OCI-M2 (cell line): ENCODE results near the gene CDH13.

Source experiments
- DNase-seq: peaks from one replicate; lab custom pipeline; 2025; ENCODE audit not compliant: unreplicated experiment; lab: John Stamatoyannopoulos, UW

CDH13 gene

DNA sequence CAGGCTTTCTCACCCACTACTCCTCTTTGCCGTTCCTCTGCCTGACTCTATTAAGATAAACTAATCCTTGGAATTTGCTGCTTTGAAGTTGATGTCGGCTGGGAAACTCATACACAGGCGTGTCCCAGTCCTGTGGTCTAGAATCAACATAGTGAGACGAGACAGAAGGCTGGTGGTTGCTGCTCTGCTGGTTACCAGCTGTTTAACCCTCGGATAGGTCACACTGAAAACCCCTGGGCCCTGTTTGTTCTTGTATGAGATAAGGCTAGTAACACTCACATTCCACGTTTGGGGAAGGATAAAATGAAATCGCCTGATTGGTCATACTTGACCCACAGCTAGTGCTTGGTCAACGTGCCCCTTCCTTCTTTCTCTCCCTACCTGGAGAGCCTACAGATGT, 517.0 kb downstream of the CDH13 start:
- DNase-seq = no peak

DNA sequence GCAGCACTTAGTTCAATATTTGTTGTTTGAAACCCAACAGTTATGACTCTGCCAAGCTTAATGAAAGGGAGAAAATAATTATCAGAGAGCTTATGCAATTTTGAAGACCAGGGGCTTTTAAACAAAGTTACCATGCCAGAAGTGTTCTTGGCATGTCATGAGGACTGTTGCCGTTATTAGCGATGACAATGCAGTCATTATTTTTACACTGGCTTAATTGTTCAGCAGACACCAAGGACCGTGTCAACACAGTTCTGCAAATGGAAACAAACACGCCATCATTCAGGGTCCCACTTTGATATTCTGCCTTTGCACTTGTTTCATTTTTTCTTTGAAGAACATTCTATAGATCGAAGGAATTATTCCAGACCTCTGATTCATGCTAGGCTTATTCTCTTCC, 518.5 kb downstream of the CDH13 start:
- DNase-seq = no peak

DNA sequence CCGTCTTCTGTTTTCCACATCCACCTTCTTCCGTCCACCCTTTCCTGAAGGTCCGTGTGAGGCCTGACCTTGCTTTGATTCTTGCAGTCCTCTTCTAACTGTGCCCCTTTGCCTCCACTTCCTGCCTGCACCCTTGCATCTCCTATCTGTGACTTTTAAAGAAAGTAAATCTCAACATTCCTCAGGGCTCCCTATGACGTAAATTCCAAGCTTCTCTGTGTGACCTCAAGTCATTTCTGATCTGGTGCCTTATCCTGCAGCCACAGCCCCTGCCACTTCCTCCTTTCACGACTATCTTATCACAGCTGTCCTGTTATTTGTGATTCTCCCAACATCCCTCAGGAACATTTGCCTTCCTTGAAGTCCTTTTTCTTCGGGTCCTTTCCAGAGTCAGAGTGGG, 520.5 kb downstream of the CDH13 start:
- no peak for DNase-seq

DNA sequence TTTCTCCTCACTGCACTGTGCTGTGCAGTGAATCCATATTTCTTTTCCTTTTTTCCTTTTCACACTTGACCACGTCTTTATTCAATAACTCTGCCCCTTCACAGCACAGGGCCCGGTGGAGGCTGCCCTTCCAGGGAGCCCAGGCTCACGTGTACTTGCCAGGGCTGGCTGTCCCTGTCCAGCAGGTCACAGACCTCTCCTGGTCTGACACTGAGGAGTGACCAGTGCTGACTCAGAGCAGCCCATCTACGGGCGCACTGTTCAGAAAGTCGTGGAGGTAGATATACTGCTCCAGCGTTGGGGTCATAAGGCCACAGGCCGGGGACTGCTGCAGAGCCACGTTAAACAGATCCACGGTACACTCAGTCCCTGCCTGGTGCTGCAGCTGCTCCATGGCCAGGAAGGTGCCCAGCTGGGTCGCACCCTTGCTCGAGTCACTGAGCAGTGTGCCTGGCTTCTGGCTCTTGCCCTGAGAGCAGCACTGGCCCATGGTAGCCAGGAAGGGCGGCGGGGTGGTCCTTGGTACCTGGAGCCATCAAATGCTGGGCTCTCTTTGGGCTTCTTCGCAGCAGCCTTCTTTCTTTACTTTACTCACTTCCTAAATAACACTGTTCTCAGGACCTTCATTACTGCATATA, 531.7 kb downstream of the CDH13 start:
- DNase-seq = no peak

DNA sequence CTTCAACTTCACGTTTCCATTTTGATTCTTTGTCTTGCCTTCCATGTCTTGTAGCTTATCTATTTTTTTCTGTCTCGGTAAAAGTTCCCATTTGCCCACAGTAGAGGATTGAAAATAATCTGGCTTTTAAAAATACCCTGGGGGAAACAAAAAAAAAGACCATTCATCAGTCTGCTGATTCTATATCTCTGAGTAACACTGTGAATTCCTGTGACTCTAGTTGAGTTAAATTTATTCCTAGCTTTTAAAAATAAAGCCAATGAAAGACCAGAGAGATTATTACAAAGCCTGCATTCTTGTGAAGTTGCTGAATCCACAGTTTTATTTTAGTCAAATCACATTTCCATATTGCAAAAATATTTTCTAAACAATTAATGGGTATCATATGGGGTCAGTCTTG, 532.3 kb downstream of the CDH13 start:
- no peak for DNase-seq

DNA sequence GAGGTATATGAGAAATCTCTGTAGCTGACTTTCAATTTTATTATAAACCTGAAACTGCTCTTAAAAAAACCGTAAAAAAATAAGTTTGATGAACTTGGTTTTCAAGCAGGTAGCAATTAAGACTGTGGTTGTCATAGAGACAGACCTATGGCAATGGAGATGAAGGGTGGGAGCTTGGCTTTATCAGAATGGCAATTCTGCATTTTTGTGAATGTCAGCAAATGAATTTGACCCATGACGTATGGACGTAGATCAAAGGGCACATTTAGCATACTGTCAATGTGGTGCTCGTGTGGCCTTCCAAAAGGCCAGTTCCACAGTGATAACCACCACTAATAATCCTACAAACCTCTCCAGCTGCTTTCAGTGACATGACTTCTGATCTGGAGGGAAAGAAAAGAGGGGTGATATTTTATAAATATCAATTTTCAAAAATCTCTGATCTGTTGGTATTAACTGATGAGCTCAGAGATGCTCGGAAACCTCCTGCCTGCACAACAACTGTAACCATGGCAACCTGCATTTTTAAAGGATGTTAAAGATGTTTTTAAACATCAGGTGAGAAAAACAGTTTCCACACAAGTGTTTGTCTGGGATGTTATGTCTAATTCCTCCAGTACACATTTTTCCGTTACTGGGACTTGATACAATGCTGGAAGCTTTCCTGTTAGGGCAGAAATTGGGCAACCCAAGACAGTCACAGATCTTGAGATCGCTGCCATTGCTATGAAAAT, 533.7 kb downstream of the CDH13 start:
- no peak for DNase-seq

DNA sequence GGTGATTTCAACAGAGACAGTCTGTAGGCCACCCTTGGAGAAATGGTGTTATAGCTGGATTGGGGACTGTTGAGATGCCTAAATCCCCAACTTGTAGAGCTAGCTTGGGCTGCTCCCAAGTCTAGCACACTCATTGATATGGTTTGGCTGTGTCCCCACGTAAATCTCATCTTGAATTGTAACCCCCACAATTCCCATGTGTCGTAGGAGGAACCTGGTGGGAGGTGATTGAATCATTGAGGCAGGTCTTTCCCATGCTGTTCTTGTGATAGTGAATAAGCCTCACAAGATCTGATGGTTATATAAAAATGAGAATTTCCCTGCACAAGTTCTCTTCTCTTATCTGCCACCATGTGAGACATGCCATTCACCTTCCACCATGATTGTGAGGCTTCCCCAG, 536.0 kb downstream of the CDH13 start:
- no peak for DNase-seq

DNA sequence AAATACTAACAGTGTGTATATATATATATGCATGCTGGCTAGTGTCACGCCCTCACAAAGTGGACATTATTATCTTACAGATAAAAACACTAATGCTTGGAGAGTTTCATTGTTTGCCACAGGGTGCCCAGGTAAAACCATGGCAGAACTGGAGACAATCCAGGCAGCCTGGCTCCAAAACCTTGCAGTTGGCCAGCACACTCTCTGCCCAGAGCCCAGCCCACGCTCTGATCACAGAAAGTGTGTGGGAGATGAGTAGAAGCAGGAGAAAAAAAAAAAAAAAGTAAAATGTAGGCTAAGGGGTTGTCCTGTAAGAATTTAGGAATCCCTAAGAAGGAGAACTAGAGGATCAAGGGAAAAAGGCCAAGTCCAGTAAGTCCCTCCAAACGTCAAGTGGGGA, 538.0 kb downstream of the CDH13 start:
- no peak for DNase-seq

DNA sequence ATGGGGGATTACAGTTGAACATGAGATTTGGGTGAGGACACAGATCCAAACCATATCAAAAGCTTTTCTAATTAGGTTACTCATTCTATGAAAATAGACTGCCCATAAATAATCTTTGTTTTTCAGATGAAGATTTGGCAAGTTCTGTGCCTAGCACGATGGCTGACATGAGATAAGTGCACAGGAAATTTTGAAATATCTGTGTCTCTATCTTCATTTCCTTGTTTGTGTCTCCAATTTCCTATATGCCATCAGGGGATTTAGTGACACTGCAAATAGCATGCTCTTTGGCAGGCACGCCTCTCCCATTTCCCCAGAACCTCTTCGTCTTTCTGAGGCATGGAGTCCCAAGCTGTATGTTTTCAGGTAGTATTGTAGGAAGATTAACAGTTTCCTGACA, 544.6 kb downstream of the CDH13 start:
- DNase-seq = no peak

DNA sequence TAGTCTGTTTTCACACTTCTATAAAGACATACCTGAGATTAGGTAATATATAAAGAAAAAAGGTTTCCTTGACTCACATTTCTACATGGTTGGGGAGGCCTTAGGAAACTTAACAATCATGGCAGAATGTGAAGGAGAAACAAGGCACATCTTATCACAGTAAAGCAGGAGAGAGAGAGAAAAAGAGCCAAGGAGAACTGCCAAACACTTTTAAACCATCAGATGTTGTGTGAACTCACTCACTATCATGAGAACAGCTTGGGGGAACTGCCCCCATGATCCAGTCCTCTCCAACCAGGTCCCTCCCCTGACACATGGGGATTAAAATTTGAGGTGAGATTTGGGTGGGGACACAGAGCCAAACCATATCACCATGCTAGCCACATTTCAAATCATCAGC, 547.9 kb downstream of the CDH13 start:
- DNase-seq = no peak

DNA sequence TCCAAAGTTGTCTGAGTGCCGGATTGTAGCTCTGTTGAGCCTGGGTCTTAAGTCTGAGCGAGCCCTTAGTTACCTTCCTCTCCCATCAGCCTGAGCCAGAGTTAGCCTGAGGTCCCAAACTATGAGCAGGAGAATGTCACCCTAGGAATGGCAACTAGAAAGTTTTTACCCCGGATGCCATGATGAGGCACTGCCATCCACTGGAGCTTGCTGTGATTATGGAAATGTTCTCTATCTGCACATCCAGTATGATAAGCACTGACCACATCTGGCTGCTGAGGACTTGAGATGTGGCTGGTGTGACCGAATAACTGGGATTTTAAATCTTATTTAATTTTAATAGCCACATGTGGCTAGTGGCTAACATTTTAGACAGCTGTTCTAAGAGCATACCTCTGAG, 550.0 kb downstream of the CDH13 start:
- no peak for DNase-seq

DNA sequence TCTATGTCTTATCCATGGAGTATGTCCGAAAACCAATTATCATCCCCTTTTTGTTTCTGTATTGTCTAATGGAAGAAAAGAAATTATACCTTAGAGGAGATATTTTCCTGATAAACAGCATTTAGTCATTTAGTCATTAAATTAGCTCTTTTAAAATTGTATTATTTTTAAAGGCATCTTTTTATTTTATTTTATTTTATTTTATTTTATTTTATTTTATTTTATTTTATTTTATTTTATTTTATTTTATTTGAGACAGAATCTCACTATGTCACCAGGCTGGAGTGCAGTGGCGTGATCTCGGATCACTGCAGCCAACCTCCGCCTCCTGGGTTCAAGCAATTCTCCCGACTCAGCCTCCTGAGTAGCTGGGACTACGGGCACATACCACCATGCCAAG, 559.1 kb downstream of the CDH13 start:
- no peak for DNase-seq

DNA sequence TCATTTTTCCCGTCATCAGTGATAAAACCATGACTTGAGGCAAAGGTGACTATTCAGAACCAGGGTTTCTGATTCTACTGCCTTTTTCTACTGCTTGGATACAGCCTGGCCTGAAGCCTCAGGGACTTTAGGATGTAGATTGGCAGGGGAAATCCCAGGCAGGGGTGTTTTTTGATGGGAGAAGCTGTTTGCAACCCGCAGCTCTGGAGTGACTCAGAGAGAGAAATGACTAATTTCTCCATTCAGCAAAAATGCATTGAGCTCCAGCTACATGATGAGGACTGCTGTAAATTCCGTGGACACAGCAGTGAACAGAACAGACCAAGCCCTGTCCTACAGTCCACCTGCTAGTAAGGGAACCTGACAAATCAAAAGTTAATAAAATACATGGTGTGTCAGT, 560.6 kb downstream of the CDH13 start:
- DNase-seq = no peak

DNA sequence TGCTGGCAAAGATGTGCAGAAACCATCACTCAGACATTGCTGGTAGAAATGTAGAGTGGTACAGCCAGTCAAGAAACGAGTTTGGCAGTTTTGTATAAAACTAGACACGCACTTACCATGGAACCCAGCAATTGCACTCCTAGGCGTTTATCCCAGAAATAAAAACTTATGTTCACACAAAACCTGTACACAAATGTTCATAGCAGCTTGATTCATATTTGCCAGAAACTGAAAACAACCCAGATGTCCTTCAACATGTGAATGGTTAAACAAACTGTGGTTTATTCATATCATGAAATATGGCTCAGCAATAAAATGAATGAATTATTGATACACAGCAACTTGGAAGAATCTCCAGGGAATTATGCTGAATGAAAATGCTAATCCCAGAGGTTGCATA, 570.0 kb downstream of the CDH13 start:
- DNase-seq = no peak

DNA sequence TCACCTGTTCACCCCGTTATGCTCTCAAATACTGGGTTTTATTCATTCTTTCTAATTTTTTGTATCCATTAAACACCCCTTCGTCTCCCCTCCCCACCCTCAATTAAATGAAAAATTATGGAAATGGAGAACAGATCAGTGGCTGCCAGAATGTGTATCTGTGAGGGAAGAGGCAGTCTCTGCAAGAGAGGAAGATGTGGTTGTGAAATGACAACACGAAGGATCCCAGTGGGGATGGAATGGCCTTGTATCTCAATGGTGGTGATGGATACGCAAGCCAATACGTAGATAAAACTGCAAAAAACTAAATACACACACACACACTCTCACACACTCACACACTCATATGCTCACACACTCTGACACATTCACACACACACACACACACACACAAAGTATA, 570.7 kb downstream of the CDH13 start:
- DNase-seq = no peak

DNA sequence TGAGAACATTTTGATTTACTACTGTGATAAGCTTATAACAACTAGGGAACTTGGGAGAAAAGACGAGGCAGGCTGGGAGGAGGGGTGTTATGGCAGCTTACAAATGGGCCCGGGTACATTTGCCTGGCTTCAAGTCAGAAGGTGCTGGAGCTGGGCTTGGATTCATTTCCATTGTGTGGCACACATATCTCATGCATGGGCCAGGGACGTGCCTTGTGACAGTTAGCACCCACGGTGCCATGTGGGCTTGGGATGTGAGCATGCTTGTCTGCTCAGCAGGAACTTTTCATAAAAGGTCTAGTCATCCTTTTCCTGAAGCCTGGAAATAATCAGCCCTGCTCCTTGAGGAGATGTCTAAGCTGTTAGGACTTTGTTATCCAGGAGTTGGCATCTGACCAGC, 572.2 kb downstream of the CDH13 start:
- no peak for DNase-seq

DNA sequence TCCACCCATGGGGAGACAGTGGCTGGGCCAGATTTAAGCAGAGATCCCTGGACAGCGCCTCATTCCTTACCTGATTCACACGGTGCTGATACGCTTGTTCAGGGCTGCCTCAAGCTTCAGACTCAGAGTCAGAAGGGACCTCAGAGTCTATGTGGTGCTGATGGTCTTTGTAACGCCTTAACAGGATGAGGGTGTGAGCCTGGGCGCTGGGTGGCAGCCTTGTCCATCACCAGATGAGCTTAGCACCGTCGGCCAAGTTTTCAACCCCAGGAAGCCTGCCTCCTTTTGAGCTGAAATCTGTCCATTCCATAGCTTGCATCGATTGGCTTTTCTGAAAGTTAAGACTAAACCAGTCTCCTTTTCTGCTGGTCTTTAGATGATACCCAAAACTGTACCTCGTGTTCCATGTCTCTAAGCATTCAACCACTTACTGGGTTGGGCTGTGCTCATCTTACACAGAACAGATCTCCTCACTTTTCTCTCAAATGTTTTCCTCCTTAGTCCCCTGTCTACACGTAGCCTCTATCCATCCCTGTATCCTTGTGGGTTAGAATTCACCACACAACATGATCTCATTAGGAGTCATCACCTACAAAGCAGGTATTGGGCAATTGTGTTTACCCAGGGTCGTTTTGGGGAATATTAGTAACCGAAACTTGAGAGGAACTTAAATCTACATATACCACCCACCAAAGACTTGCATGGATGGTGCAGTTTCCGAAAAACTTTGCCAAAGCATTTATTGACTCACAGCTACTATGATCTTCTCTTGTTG, 573.4 kb downstream of the CDH13 start:
- DNase-seq = no peak

DNA sequence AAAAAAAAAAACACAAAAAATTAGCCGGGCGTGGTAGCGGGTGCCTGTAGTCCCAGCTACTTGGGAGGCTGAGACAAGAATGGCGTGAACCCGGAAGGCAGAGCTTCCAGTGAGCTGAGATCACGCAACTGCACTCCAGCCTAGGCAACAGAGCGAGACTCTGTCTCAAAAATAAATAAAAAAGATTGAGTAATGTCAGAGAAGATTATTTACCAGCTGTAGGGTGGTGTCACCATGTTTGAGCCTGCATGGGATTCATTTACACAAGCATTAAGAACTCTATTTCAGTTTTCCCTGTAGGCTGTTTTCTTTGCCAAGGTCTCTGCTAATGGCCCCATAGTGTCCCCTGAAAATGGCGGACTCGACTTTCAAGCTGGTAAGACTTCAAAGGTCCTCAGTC, 575.0 kb downstream of the CDH13 start:
- DNase-seq = no peak

DNA sequence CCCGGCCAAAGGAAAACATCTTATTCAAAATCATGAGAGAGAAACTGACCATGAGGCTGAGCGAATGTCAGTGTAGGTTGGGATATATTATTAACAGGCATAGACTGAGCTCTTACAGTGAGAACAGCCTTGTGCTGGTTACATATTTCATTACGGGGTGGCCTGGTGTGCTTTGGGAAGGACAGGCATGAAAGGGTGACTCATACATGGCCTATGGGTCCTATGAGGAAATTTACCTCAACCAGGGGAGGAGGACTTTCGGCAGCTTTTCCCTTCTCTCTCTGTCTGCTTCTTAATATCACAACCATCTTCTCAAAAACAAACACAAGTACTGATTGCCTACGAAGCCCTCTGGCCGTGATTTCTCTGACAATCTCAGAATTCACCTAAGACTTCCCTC, 579.1 kb downstream of the CDH13 start:
- DNase-seq = no peak

DNA sequence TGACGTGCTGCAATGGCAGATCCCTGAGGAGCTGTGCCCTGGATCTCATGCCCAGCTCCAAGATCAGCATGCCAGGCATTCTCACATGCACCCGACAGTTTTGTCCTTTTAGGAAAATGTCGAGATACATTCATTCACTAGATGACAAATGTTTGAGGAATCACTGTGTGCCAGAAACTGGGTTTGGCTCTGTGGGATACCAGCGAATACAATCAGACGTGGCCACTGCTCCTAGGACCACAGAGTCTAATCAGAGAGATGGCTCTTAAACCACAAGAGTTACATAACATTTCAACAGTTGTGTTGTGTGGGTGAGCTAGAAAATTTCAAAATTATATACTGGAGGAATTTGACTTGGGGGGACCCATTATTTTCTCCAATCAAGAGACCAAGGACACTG, 579.7 kb downstream of the CDH13 start:
- no peak for DNase-seq

DNA sequence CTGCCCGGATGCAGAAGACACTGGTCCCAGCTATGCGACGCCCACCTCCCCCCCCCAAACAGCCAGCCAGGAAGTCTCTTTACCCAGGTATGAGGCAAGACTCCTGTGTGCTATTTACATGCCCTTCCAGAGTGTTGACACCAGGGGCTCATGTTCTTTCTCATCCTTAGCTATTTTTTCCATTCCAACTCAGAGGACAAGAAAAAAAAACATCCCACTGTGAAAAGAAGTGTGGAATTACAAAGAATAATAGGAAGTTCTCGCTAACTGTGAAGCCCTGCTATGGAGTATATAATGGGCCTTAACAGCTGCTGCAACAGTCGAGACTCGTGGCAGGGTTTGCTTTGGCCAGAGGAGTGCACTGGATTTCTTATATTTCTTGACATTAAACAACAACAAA, 584.9 kb downstream of the CDH13 start:
- DNase-seq = no peak

DNA sequence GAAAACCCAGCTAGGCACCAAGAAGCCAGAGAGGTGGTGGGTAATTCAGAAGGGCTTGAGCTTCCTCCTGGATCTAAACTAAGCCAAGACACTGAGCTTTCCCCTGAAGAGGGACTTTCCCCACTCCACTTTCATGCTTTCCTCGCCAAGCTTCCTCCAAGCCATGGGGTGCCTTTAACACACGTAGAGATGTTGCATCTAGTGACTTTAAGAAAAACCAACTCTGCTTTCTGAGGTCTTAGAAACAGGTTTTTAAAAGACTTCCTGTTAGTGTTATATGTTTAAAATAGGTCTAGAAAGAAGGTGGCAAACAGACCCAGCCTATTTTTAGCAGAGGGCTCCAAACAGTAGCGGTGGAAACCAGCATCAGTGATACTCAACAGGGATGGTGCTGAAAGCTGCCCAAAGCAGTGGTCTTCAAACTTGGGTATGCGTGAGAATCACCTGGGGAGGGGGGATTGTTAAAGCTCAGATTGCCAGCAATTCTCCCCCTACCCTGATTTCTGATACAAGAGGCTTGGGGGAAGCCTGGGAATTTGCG, 585.6 kb downstream of the CDH13 start:
- DNase-seq = no peak
